ENCODE data around the gene ARHGEF4.

ARHGEF4 gene

GRCh38 chr2:131039535-131039907 is 202.8 kb downstream of the ARHGEF4 start:
- no peak for DNase-seq

DNA sequence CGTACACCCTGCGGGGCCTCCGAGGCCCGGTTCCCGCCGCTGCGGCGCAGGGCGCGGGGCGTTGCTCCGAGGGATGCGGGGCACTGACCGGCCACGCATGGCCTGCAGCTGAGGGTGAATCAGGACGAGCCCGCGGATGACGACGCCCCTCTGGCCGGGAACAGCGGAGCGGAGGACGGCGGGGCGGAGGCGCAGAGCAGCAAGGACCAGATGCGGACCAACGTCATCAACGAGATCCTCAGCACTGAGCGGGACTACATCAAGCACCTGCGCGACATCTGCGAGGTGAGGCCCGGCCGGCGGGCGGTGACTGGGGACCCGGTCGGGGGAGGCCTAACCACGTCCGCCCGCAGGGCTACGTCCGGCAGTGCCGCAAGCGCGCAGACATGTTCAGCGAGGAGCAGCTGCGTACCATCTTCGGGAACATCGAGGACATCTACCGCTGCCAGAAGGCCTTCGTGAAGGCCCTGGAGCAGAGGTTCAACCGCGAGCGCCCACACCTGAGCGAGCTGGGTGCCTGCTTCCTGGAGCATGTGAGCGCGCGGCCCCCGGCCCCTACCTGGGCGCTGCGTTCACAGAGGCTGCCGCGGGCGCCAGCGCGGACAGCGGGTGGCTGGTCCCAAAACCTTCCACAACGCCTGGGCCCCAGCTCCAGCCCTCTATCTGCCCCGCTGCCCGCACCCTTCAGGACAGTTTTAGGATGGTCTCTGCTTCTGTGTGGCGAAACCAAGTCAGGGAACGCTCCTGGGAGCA is 203.4 kb downstream of the ARHGEF4 start:
- DNase-seq: no peak

- DNase-seq: no peak
These were observed 204.1 kb downstream of the ARHGEF4 start for GRCh38 chr2:131040661-131041401.

GRCh38 chr2:131041402-131042147 is 204.9 kb downstream of the ARHGEF4 start:
- DNase-seq: no peak

DNA sequence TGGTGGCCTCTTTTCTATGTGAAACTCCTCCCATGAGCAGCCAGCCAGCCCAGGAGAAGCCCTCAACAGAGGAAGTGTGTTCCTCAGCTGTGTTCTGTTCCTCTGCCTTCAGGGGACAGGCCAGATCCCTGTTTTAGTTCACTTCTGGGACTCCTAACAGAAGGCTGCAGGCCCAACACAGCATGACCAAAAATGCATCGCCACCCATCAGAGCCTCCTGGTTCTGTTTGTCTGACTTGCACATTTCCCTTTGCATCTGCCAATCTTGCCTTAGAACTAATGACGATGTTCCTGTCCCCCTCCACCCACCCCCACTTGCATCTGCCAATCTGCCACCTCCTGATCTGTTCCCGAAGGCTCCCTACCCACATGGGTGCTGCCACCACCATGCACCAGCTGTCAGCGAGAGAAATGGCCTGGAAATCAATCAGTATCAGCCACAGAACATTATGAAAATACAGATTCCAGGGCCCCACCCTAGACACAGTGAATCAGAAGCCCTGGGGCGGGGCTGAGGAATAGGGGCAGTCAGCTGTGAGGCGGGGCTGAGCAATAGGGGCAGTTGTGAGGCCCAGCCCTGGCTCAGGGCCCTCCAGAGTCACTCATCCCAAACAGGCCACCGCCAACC is 205.5 kb downstream of the ARHGEF4 start:
- DNase-seq: no peak

- DNase-seq: no peak
These were observed 206.7 kb downstream of the ARHGEF4 start for GRCh38 chr2:131043199-131044074.

DNA sequence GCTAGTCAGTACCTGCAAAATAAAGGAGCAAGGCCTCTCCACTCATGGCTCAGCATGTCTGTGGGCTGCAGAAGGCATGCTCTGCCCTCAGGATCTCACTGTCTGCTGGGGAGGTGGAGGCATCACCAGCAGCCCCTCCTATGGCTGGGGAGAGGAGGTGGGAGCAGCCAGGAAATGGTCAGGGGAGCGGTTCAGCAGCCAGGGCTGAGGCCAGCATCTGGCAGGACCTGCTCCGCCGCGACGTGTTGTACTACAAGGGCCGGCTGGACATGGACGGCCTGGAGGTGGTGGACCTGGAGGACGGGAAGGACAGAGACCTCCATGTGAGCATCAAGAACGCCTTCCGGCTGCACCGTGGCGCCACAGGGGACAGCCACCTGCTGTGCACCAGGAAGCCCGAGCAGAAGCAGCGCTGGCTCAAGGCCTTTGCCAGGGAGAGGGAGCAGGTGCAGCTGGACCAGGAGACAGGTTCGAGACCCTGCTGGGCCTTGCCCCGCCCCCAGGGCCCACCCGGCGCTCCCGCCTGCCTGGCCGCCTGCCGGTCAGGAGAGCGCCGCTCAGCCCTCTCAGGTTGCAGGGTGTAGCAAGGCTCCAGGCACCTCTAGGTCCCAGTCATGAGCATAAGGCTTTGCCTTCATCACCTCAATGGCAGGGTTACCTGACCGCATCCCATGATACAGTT is 207.5 kb downstream of the ARHGEF4 start:
- no peak for DNase-seq

DNA sequence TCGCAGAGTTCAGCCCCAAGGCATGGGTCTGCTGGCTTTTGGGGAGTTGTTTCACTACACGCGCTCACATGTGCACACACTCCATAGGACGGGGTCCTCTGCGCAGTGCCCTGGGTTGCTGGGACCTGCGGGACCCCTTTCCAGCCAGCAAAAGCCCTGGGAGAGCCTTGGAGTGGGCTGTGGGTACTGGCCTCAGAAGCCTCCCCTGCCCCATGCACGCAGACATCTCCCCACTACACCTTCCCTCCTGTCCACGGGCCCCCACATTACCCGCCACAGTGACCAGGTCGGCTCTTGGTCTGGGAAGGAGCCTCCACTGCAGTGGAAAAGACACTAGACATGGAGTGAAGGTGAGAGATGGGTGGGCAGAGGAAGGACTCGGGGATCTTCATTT is 208.0 kb downstream of the ARHGEF4 start:
- DNase-seq: no peak

DNA sequence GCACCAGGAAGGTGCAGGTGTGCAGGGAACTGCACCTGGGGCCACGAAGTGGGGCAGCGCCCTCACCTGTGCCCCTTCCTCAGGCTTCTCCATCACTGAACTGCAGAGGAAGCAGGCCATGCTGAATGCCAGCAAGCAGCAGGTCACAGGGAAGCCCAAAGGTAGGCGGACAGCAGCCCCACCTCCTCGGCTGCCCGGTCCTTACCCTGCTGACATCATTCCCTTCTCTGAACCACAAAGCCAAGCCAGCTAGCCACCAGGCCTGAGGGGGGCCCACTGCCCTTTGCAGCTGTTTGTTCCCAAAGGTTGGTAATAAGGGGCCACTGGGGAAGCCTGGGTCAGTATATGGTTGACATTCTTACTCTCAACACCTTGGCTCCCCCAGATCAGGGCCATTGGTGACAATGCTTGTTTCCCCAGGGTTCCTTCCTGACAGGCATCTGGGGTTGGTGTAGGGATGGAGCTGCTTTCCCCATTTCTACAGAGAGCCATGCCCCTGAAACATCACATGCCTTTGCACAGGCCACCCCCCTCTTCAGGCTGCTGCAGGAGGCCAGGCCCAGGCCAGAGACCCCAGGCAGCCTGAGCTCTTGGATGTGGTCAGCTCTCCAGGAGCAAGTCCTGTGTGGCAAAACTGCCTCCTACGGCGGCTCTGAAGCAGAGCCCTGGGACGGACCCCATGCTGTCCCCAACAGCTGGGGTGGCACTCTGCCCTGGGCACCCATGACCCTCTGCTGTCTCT is 208.7 kb downstream of the ARHGEF4 start:
- DNase-seq: no peak

DNA sequence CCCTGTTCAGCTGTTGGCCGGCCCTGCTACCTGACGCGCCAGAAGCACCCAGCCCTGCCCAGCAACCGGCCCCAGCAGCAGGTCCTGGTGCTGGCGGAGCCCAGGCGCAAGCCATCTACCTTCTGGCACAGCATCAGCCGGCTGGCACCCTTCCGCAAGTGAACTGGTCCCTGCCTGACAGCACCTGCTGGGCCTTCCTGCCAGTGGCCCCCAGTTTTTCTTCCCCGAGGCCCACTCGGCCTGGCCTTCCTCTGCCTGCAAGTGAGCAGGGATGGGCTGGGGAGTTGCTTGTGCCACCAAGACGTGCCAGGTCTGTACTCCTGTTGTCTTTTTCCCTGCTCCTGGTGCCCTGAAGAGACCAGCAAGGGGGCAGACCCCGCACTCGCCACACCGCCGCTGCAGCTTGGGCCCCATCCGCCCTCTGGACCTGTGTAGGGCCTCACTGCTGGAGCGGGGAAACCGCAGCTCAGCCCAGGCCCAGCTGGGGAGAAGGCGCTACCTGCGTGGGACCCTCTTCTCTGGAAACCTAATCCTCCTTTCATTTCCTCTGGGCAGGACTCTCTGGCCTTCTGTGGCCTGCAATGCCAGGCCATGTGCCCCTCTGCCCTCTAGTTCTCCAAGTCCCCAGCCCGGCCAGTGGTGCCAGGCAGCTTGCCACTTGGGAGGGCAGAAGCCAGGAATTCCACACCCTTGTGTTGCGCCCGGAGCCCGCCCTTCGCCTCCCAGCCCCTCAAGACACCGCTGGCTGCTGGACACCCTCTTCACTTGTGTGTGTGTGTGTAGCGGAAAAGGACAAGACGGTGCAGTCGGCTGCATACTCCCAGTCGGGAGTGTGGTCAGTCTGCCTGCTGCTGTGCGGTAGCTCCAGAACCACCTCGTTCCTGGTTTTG is 209.6 kb downstream of the ARHGEF4 start:
- DNase-seq: no peak

DNA sequence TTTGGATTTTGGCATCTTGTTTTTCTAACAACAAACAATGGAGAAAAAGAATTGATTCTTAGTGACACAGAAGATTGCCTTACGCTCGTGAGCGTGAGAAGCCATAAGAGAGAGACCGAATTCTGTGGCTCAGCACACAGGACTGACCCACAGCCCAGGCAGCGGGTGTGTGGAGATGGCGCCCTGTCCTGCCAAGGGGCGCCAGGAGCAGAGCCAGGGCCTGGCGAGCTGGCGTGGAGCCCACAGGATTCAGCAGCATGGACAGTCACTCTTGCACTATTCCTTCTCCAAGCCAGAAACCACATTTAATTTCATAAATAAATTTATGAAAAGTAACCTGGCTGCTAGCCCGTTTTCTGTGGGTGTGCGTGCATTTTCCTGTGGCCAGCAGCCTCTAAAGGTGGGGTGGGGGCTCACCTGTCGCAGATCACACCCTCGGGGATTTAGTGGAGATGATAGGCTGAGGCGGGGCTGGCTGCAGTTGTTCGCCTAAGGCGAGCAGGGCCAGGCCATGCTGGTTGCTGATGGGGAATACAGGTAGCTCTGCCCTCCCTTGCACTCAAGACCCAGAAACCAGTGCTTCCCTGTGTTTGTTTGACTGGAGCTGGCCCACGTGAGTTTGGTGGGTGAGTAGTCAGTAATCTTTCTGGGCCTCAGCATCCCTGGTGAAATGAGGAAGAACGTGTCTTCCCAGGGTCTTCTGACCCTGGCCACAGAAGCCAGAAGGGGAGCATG is 210.4 kb downstream of the ARHGEF4 start:
- DNase-seq: no peak

DNA sequence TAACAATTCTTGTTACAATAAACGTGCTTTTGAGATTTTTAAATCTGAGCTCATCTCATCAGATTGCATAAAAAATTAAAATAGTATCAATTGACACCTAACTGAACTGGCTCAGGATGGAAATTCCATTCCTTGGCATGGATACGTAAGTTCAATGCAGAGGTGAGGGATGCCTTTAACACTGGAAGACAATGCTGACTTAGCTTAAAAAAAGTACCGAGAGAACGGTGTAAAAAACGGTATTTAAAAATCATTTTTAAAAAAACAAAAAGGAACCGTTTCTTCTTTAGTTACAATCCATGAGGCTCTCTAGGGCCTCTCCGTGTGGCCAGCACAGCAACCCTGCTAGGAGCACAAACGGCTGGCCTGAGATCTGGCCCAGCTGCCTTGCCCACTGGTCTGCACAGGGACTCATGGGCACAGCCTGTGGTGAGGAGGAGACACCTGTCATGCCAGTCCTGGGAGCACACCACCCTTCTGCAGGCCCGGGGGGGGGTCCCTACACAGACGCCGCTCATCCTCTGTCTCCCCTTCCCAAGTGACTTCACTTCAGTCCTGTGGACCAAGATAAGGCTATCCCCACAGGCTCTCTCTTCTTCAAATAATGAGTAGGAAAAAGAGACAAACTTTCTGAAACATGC is 211.3 kb downstream of the ARHGEF4 start:
- no peak for DNase-seq

DNA sequence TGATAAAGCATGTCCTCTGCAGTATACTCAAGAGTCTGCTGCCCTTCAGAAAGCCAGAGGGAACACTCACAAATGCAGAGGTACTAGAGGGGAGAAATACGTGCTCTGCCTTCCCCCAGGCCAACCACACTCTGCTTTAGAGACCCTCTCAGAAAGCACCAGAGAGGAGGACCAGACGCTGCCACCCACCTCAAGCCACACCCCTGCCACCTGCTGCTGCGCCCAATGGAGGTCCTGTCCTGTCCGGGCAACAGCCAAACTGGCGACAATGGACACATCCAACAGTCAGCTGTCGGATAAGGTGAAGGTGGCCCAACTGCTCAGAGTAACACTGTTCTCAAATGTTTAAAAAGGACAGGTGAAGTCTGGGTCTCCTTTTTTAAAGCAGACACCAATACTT is 211.9 kb downstream of the ARHGEF4 start:
- DNase-seq: no peak

GRCh38 chr2:131049150-131049718 is 212.5 kb downstream of the ARHGEF4 start:
- no peak for DNase-seq

- DNase-seq: no peak
These were observed 214.2 kb downstream of the ARHGEF4 start for GRCh38 chr2:131050896-131051295.

DNA sequence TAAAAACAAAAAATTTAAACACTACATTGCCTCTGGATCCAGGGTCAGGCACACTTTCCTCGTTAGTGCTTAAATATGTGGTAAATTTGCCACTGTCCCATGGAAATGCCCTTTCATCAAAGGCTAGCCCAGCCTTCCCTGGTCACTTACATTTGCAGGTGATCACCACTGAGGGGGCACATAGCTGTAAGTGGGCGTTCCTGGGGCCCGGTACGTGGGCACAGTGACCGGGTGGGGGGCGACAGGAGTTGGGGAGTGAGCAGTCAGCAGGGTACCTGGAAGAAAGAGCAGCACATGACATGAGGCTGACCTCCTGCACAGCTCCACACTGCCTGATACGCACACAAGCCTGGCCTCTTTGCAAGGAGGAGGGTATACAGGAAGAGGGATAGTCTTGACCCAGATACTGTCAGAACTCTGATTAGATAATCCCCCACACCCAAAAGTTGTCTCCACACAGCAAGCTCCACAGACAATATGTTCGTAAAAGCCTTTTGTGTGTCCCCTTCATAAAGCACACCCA is 216.1 kb downstream of the ARHGEF4 start:
- no peak for DNase-seq

DNA sequence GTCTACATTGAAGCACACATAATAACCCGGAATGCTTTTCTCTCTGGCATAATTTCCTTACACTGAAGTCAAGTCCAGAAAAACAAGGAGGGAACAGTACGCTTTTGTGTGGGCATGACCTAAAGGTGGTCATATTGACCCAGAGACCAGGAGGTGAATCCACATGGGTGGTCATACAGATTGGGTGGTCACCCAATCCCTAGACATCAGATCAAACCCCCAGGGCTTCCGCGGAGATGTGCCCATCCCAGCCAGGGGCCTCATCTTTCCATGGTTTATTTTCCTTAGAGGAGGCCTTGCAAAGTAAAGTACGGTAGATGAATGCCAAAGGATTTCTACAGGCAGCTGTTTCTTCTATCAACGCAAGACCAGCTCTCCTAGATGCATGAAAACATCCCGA is 217.8 kb downstream of the ARHGEF4 start:
- DNase-seq: no peak
